Effector CD8-positive, alpha-beta T cell (primary cell): ENCODE results near the gene SETBP1.

ENCODE experiments used
- DNase-seq: peaks from one replicate; lab custom pipeline; 2025; lab: John Stamatoyannopoulos, UW
- total RNA-seq, 4 experiments: gene quantifications; one replicate each; lab custom pipeline; 2026; lab: John Stamatoyannopoulos, UW

The SETBP1 gene
- total RNA-seq = 4.4 to 33.1 (median 22.7) reads per million in 4 experiments

DNA sequence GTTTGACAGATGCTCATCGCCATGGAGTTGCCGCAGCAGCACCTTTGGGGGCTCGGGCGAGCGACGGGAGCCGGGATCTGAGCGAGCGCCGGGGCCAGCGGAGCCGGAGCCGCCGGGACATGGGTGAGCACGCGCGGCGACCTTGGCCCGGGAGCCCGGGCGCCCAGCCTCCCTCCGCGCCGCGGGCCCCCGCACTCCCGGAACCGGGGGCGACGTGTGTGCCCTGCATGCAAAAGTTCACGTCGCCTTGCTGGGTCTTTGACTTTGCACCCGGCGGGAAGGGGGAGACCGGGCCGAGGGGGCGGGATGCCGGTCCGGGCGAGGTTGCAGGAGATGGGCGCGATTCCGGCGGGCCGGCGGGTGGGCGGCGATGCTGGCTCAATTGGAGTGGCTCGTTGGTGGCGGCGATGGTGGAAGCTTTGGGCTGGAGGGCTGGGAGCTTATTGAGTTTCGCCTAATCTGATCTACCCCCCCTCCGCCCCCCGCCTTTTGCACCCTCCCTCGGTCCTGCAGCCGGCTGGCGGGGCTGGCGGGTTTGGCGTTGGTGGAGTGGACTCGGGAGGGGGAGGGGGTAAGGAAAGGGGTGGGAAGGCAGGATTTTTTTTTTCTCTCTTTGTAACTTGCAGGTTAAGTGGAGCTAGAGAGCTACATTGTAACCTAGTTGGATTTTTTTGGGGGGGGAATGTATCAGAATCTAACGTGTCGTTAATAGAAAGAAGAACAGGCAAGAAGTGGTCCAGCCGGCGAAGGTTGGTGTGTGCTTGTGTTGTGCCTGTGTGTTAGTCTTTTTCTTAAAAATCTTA is at the start of gene SETBP1:
SETBP1 (plus strand) TSS at position 616 of the 803 bp plus-strand sequence. CDS start 20,459 bp downstream, outside the sequence.
- DNase-seq = no peak

DNA sequence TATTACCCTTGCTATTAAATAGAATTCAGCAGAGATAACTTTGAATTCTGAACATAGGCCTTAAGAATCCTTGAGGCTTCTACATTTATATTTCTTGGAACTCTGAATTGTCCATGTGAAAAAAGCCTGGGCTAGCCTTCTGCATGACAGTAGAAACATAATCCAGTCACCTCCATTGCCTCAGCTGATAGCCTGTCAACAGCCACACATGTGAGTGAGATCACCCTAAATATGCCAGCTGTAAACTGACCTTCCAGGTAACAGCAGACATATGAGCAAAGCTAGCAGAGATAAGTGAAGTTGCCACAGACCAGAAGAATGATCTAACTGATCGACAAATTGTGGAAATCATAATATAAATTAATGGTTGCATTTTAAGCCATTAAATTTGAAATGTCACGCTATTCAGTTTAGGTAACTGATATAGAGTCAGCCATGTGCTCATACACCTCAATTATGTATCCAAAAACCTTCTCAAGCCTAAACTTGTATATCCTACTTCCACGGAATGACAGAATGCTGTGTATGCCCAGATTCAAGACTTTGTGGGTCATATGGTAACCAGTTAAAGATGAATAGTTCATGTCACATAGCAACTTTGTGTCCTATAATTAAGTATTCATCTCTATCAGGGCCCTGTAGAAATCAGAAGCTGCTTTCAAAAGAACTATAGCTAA is 48.1 kb upstream of the SETBP1 start:
- DNase-seq = no peak

DNA sequence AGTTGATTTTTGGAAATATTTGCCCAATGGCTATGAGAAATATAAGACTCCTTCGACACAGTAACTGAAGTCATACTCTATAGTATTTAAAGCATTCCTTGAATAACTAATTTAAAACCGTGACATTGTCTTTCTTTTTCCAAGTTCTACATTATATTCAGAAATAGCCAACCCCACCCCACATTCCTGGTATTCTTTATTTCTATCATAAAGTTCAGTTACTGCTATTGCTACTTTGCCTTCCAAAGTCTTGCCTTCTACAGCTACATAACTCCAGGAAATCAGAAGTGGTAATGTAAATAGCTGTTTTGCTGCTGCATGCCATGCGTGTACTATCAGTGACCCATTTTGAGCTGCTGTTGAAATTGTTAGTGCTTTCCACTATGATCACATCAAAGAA is 45.1 kb upstream of the SETBP1 start:
- DNase-seq = no peak

DNA sequence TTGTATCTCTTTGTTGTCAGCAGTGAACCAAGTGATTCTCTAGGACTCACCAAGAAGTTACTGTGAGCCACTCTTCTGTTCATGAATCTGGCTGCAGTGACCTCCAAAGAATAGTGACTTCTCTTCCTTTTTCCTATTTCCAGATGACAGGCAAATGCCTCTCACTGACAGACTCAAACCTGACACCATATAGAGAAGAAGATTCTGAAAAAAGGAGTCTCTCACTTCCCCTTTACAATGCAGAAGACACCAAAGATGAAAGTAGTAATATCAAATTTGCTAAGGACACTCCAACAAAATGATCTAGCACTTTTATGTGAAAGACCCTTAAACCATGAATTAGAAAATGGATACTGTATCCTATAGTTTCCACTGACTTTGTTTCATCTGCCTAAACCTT is 44.4 kb upstream of the SETBP1 start:
- no peak for DNase-seq

DNA sequence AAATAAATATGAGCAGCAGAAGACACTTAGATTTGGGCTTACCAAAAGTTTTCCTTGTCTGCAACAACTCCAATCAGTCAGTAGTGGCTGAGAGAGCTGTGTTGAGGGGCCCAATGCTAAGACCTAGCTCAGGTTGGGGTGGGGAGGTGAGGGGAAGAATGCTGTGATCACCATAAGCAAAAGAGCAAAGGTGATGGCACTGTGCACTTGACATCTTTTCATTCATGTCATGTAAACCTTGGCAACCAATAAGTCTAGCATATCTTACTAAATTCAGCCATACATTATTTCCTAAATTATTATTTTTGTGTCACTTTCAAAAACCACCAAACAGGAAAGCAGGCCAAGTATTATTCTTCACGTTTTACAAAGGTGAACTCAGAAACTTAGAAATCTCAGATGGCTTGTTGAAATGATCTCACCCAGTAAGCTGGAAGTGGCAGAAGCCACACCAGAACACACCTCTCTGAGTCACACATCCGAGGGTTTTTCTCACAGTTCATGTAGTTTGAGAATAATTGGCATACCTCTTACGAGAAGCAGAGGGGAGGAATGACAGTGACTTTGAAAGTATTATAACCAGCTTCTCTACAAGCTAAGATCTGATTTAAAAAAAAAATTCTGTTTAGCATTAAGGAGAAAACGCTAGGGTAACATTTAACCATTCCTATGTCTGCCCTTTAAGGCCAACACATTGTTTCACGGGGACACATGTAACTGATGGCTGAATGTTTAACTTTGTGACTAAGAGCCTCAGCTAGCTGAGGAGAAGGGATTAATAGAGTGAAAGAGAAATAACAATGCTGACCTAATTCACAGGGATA is 43.3 kb upstream of the SETBP1 start:
- DNase-seq = no peak

DNA sequence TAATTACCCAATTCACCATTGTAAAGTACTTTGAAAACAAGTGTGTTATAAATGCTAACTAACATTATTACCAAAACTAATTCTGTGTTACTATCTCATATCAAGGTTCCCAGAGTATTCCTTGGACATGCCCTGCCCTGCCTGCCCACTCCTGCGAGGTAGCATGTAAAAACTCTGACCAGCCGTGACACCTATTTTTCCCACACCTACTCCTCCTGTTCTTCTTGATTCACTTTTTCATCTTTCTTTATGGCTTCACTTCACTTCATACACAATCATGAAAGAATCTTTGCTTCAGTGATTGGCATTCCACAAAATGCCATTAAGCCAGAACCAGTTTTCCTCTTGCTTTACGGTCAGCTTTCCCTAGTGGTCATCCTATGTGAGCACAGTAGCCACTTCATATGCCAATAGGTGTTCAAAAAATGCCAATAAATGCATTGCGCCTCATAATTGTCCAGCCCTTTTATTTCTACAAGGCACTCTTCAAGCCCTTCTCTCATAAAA is 42.6 kb upstream of the SETBP1 start:
- DNase-seq = no peak

DNA sequence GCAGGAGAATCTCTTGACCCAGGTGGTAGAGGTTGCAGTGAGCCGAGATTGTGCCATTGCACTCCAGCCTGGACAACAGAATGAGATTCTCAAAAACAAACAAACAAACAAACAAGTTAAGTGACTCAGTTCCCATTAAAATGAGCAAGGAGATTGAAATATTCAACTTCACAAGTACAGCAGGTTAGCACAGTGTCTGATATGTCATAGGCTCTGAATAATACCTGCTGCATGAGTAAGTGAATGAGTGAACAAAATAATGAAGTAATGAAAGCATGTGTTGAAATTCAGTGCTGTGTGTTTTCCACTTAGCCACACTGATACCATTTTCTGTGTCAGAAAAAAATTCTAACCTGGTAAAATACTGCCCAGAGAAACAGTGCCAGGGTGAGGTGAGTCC is 41.9 kb upstream of the SETBP1 start:
- no peak for DNase-seq

DNA sequence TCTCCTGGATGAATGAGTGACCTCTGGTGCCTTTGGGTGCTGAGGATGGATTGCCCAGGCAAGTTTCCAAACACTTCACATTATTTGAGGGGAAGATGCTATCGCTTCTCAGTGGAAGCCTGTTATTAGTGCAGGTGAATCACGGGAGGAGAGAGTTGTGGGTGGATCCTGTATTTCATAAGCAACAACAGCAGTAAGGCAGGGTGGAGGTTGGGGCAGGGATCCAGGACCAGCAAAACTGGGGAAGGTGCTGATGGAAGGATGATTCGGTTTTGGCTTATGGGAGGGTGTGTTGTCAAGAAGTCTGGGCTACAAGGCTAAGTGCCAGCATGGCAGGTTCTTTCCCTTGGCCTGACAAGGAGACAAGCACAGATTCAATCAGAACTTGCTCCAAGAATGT is 37.7 kb upstream of the SETBP1 start:
- DNase-seq = no peak

DNA sequence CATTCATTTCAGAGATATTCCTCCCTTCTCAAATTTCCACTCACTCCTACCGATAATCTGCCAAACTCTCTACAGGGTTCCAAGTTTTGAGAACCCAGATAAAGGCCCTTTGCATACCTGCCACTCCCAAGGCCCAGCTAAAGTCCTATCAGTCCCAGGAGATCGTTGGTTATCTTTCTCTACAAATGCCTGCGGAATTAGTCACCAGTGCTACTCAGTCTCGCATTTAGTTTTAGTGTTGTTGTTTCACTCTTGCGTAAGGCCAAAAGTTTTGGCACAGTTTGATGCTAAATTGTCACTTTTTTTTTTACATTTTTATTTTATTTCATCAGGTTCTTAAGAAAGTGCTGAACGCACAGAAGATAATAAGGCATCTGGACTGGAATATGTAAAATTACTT is 29.2 kb upstream of the SETBP1 start:
- DNase-seq = no peak

DNA sequence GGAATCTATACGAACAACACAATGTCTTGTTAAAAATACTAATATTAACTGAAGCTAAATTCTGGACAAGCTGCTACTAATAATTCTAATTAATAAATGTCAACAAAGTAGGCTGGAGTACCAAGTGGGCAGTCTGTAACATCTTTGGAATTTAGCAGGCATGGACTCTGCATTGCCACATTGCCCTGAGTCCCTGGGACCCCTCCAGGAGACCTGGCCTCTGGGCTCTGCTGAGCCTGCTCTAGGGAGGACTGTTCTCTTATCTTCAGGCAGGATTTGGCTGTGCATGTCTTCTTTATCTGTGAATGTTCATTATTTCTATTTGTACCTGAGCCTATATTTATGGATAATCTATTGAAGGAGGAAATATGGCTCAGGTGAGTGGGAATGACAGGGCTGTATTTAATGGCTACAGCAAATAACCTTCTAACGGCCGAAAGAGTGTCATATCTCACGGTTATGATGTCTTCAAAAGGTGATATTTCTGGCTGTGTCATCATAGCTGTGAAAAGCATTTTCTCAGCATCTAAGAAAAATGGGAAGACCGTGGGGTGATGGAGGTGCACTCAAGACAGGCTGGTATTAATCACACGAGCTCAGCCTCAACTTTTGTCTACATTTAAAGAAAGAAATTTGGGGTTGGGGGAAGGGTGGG is 28.6 kb upstream of the SETBP1 start:
- DNase-seq = no peak

DNA sequence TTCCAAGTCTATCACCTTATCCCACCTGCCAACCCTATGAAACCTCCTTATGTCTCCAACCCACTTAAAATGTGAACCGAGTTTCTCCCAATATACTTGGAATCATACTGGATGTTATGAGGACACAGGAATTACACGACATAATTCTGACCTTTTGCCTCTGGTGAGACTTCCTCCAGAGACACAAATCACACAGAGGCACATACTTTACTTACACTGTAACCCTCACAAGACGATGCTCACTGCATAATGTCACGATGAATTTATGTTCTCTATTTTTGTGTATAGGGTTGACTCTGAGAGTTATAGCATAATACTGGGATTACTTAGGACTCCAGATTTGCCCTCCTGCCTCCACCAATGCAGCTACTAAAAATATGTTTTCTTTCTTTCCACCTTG is 28.0 kb upstream of the SETBP1 start:
- DNase-seq = no peak

DNA sequence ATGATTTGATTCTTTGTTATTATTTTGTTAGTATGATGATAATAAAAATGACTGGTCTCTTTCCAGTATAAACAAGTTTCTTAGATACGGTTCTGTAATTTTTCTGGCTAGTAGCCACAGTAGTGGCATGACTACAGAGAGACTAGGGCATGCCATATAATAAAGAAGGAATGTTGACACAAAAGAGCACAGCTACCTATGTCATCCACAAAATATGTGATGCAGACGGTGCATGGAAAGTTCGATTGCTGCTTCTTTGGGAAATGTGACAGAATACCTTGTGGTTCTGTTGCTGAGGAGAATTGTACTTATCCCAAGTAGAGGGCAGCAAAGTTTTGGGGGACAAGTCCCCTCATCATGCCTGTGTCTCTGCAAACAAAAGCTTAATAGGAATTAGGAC is 26.1 kb upstream of the SETBP1 start:
- no peak for DNase-seq

DNA sequence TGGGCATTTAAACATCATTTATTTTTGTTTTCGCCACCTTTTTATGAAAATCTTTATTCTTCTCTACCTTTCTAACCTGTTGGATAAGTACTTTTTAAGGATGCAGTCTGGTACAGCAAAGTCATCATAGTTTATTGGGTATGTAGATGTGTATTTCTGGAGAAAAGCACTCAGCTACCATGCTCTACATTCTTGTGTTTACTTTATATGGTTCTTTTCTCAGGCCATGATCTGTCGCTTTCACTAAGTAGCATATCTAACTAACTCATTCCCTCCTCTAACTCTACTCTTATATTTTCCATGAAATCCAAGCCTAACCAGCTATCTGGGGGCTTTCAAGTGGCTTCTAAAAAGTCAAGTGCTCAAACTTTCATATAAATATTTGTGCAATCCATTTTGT is 25.3 kb upstream of the SETBP1 start:
- DNase-seq = no peak

DNA sequence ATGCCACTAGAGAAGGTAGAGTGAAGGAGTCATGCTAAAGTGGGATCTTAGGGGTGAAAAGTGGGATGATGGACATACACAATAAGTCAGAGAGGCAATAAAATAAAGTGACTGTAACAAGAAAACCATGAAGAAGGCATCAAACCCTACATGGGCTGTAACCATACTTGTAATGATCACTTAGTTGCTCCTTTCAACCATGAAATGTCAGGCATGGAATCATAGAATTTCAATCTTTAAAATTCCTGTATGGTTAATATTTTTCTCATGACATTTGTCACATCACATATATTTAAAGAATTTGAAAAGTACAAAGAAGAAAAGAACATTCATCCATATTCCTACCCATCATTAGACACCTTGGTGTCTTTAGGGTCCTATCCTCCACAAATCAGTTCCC is 20.9 kb upstream of the SETBP1 start:
- no peak for DNase-seq

DNA sequence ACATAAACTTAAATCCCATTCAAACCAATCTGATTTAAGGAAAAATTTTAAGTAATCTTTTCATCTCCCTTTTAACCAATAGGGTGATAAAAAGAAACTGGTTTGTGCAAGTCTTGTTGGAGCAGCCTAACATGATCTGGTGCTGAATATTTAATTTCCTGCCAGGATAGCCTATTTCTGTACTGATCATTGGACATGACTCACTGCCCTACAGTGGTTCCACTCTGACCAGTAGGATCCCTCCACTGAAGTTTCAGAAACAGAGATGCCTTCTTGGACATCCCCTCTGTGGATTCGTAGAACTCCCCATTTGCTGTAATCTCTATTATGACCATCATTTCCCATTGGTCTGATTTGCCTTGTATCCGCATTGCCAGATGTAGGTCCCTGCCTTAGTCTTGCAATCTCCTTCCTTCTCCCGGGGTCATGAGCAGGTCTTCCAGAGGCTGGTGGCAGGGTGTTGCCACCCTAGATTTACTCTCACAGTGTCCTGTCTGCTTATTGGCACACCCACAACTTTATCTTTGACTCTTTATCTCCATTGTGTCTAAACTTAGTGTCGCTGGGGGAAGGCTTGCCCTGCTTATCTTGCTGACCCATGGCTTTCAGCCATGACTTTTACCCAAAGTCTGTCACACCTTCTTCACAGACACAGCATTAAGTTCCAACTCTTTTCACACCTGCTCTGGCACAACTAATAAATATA is 12.3 kb upstream of the SETBP1 start:
- DNase-seq = no peak

DNA sequence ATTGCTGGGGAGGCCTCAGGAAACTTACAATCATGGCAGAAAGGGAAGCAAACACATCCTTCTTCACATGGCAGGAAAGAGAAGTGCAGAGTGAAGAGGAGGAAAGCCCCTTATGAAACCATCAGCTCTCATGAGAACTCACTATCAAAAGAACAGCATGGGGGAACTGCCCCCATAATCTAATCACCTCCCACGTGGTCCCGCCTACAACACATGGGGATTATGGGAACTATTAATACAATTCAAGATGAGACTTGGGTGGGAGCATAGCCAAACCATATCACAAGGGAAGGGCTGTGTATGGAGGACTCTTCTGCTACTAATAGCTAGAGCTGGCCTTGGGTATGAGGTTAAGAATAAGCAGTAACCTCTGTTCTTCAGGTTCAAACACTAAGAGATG is 8.8 kb upstream of the SETBP1 start:
- DNase-seq = no peak

DNA sequence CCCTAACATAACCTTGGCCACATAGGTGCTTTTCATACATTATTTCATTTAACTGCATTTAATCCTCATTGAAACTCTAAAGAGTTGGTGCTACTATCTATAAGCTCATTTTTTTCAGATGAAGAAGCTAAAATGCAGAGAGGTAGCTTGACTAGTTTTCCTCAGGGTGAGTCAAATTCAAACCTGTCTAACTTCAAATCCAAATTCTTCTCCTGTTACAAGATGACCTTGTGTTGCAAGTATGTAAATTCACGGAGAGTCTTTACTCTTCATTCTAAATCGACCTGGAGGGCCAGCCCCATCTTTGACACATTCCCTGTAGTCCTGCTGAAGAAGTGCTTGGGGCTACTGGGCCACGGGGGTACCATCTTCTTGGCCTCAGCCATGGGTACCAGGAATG is 8.2 kb upstream of the SETBP1 start:
- DNase-seq = no peak

DNA sequence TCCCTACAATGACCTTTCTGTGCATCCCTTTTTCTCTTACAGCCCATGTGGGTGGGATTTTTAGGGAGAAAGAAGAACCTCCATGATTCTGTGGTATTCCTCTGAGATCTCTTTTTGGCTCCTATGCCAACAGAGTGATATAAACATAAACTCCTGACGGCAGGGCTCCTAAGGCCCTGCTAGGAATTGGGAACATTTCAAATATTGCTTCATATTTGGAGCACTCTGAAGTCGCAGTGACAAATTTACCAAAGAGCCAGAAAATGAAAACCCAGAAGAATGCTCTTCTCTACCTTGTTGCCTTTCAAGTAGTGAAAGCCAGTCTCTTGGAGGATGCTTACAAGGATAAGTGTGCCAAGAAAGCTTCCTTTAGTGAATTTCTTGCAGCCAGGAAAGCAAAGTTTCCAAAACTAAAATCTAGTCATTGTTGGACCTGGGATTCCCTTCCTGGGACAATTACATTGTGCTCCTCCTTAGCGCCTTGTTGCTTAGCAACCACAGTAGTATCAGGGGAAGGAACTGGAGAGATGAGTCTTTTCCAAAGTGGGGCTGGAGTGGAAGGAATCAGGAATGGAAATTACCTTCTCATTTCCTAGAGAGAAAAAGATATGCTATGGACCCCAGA is 7.3 kb upstream of the SETBP1 start:
- no peak for DNase-seq

DNA sequence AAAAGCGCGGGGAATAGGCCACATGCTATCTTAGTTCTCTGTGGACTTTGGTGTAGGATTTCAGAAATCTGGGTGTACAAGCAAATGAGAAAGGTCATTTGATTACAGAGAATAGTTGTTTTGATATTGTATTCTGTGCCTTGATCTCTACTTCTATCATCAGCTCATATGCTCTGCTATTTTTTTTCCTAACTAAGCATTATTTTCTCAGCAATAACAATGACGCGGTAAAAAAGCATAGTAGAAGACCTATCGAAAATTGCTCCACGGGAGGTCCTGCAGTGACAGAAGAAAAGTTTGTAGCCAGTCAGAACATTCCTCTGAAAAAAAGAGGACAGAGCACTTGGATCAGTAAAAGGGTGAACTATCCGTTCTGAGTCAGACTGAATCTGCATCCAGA is 2.8 kb upstream of the SETBP1 start:
- no peak for DNase-seq

DNA sequence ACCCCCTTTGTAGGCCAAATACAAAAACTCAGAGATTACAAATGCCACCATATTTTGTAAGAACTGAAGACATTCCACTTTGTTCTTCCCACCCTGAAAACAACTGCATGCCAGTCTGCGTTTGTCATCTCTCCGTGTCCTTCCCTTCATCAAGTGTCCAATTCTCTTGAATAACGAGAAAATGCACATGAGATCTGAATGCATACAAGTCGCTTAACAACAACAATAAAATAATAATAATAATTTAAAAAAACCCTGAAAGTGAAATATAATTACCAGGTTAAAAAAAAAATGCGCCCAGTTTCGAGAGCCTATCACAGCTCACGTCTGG is 2.0 kb upstream of the SETBP1 start:
- DNase-seq = no peak
